GM12875 (cell line): ENCODE data around the gene SNX9.

Experiments used
- H3K4me3 ChIP-seq: one replicate; pipeline ENCODE4 v1.5.1; 2011; ENCODE audit warnings: low read depth, low read length, control low read depth
- CTCF ChIP-seq: IDR thresholded peaks from 2 replicates; pipeline ENCODE4 v1.5.1; 2011; ENCODE audit warnings: low read depth, mild to moderate bottlenecking, control low read depth, inconsistent platforms, low read length, moderate library complexity, borderline replicate concordance; ENCODE audit not compliant: insufficient read depth

The SNX9 gene

GRCh38 chr6:157868835-157869234 lies 45.8 kb downstream of the SNX9 start:
- no peak for TF ChIP-seq CTCF
- no peak overlapping the region for H3K4me3 ChIP-seq

DNA sequence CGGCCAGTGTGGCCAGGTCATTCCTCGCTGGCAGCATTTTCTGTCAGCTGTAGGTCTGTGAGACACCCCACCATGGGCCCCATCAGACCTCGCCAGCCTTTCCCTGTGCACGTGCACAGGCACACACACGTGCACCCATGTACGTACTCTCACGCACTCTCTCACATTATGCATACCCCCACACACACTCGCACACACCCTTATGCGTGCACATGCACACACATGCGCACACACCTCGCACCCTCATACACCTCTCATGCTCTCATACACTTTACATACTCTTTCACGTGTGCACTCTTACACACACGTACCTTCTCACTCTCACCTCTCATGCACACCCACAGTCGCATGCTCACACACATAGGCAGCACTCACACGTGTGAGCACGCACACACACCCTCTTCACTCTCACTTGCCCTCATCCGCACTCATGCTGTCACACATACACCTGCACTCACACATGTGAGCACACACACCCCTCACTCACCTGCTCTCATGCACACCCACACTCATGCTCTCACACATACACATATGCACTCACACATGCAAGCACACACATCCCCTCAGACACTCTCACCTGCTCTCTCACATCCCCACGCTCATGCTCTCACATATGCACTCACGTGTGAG lies 46.7 kb downstream of the SNX9 start:
- TF ChIP-seq CTCF = no peak
- no peak overlapping the region for H3K4me3 ChIP-seq

GRCh38 chr6:157873735-157874344 lies 50.8 kb downstream of the SNX9 start:
- no peak overlapping the region for H3K4me3 ChIP-seq

GRCh38 chr6:157877149-157877548 lies 54.1 kb downstream of the SNX9 start:
- TF ChIP-seq CTCF = no peak
- H3K4me3 ChIP-seq = no peak overlapping the region

More at GRCh38 chr6:157873735-157874344, 50.8 kb downstream of the SNX9 start:
- peak; percentile 82 for TF ChIP-seq CTCF

- TF ChIP-seq CTCF = no peak
- no peak overlapping the region for H3K4me3 ChIP-seq
Observed at GRCh38 chr6:157877573-157878438, 54.8 kb downstream of the SNX9 start.

- TF ChIP-seq CTCF = no peak
- no peak overlapping the region for H3K4me3 ChIP-seq
Observed at GRCh38 chr6:157879034-157879872, 56.2 kb downstream of the SNX9 start.
